ENCODE measurements around the gene RBM7.

RBM7 gene

GRCh38 chr11:114447892-114448291 is 47.4 kb downstream of the RBM7 start:
- FAIRE-seq (no peak), DNase-seq (ENCODE audit: low spot score) (no peak)

- DNase-seq (ENCODE audit: low spot score) = no peak
Measured at GRCh38 chr11:114448749-114449482, 48.5 kb downstream of the RBM7 start.

GRCh38 chr11:114449845-114450244 is 49.4 kb downstream of the RBM7 start:
- no peak for DNase-seq (ENCODE audit: low spot score)
- FAIRE-seq = no peak

More at GRCh38 chr11:114448749-114449482, 48.5 kb downstream of the RBM7 start:
- peak; percentile 52 for FAIRE-seq

- DNase-seq (ENCODE audit: low spot score) = no peak
- FAIRE-seq = no peak
Measured at GRCh38 chr11:114452399-114452798, 51.9 kb downstream of the RBM7 start.

All from urothelium cell line (cell line).